ENCODE results near the gene GPR137B. TPM values are rescaled to one million over a fixed set of nuclear protein-coding genes. Genes with fewer than 3 reads are reported as not detected.
A peak's percentile ranks its signal among the peaks of the same experiment; 100 is the strongest.

GPR137B gene
- total and polyA plus RNA-seq, 2 of the 8 experiments (the other 6 are each of a cell fraction or from before 2014, with no cell fraction given): 6.9 to 7.7 TPM

GRCh38 chr1:236120721-236121153, 21.6 kb upstream of the GPR137B start:
- no peaks in the 10 kb centered on the region for H3K36me3 ChIP-seq (ENCODE audit: control insufficient read depth in 2 of 4, insufficient read depth in 4 of 4, low read length in 3 of 4)
- no peak for TF ChIP-seq CTBP2 (IDR thresholded peaks at IDR 0.05; ENCODE audit: borderline replicate concordance, insufficient read depth, insufficient read length, low read length)
- TF ChIP-seq JUND (IDR thresholded peaks at IDR 0.05; ENCODE audit: low read length): no peak
- no peak for TF ChIP-seq ASH2L (IDR thresholded peaks at IDR 0.05; ENCODE audit: low read length)
- TF ChIP-seq EGR1 (IDR thresholded peaks at IDR 0.05; ENCODE audit: borderline replicate concordance, low read depth, low read length): no peak
- TF ChIP-seq FOSL1 (IDR thresholded peaks at IDR 0.05; ENCODE audit: insufficient read depth, low read depth, low read length): no peak
- no peak for TF ChIP-seq BRCA1 (IDR thresholded peaks at IDR 0.05; ENCODE audit: low read depth, low read length)
- TF ChIP-seq CHD1 (IDR thresholded peaks at IDR 0.05; ENCODE audit: low read depth, low read length): no peak
- TF ChIP-seq SP2 (IDR thresholded peaks at IDR 0.05; ENCODE audit: low read length): no peak
- no peak for TF ChIP-seq MAFK (IDR thresholded peaks at IDR 0.05; ENCODE audit: low read depth, low read length)
- DNase-seq (ENCODE audit: low read depth in 1 of 2, low spot score in 2 of 2): no peak
- H3K4me1 ChIP-seq (replicated peaks in 1 of 4; ENCODE audit: control insufficient read depth in 3 of 4, insufficient read depth in 4 of 4, low read length in 3 of 4): no peaks in the 10 kb centered on the region
- H3K79me1 ChIP-seq (ENCODE audit: low read depth, low read length): no peaks in the 10 kb centered on the region
- H3K23me2 ChIP-seq (ENCODE audit: low read depth, low read length): no peaks in the 10 kb centered on the region
- no peak overlapping the region for H3K4ac ChIP-seq (replicated peaks; ENCODE audit: insufficient read length, low read depth, low read length)
- H3K79me2 ChIP-seq (ENCODE audit: control insufficient read depth in 1 of 2, insufficient read depth in 2 of 2, low read length in 2 of 2): no peaks in the 10 kb centered on the region
- ChIA-PET POLR2A (ENCODE audit: partially characterized antibody) (no interaction called here), CTCF (ENCODE audit: partially characterized antibody) (interaction anchor here (0.6 to 2.7 kb wide), 3 partner anchors 16 to 179 kb away, joined by 3 to 10 read pairs (median 3); no protein-coding TSS in a partner anchor)
- no peak overlapping the region; the same call in 1 of the 2 replicates for H4K8ac ChIP-seq (ENCODE audit: extremely low read depth, insufficient read depth, low read length)
- no peak overlapping the region for H3K4me3 ChIP-seq (ENCODE audit: extremely low read depth in 1 of 4, insufficient read depth in 2 of 4, low read depth in 3 of 4, low read length in 4 of 4)
- no peaks in the 10 kb centered on the region for H3K27me3 ChIP-seq (replicated peaks in 1 of 4; ENCODE audit: control insufficient read depth in 3 of 4, extremely low read depth in 1 of 4, insufficient read depth in 3 of 4, low read length in 3 of 4)
- FAIRE-seq: no peak
- no peak overlapping the region for H2BK20ac ChIP-seq (ENCODE audit: low read length)
- H3K9ac ChIP-seq (replicated peaks in 1 of 4; ENCODE audit: extremely low read depth in 1 of 4, low read depth in 3 of 4, low read length in 3 of 4): no peak overlapping the region
- no peak overlapping the region for H2BK120ac ChIP-seq (replicated peaks; ENCODE audit: low read depth, low read length)
- no peak overlapping the region for H3K23ac ChIP-seq (ENCODE audit: insufficient read length)
- H4K91ac ChIP-seq (replicated peaks; ENCODE audit: insufficient read length, low read length): no peak overlapping the region
- H3K9me3 ChIP-seq (ENCODE audit: insufficient read depth in 2 of 2, low read depth in 1 of 2, low read length in 1 of 2): no peaks in the 10 kb centered on the region
- H4K20me1 ChIP-seq (replicated peaks in 1 of 2; ENCODE audit: control insufficient read depth in 1 of 2, insufficient read depth in 2 of 2, low read length in 2 of 2): no peaks in the 10 kb centered on the region
- peak overlapping the region; percentile 12; the same call in 1 of the 2 replicates for H2AFZ ChIP-seq (ENCODE audit: low read length)
- no peak overlapping the region for H2AK5ac ChIP-seq (ENCODE audit: low read depth, low read length)
- no peak overlapping the region for H3K4me2 ChIP-seq (ENCODE audit: insufficient read depth in 1 of 2, low read depth in 2 of 2, low read length in 2 of 2)
- H2BK12ac ChIP-seq (ENCODE audit: low read depth, low read length): no peak overlapping the region
- H4K5ac ChIP-seq (ENCODE audit: insufficient read length, low read depth, low read length): no peak overlapping the region
- no peak overlapping the region for H2BK5ac ChIP-seq (ENCODE audit: low read depth, low read length)
- no peak overlapping the region for H3K56ac ChIP-seq (replicated peaks; ENCODE audit: insufficient read length, low read depth, low read length)
- H2BK15ac ChIP-seq (ENCODE audit: low read length): no peak overlapping the region
- no peak overlapping the region for H3K14ac ChIP-seq (ENCODE audit: insufficient read length)
- WGBS, 2 experiments (ENCODE audit: extremely low coverage in 1 of 2, insufficient coverage in 1 of 2, insufficient read length in 1 of 2, insufficient replicate concordance in 2 of 2, low coverage in 1 of 2, low lambda C conversion rate in 2 of 2, missing lambda C conversion rate in 1 of 2): 88% methylated on average over 10 of the region's 10 CpGs; no CpG with 5 or more reads in 1 of the 2 experiments
- no peak overlapping the region for H3K18ac ChIP-seq (ENCODE audit: extremely low read depth, low read length)
- H3K27ac ChIP-seq (ENCODE audit: low read depth, low read length): no peak overlapping the region
